ENCODE data around the gene SAMD4B.

Gene SAMD4B, protein sequence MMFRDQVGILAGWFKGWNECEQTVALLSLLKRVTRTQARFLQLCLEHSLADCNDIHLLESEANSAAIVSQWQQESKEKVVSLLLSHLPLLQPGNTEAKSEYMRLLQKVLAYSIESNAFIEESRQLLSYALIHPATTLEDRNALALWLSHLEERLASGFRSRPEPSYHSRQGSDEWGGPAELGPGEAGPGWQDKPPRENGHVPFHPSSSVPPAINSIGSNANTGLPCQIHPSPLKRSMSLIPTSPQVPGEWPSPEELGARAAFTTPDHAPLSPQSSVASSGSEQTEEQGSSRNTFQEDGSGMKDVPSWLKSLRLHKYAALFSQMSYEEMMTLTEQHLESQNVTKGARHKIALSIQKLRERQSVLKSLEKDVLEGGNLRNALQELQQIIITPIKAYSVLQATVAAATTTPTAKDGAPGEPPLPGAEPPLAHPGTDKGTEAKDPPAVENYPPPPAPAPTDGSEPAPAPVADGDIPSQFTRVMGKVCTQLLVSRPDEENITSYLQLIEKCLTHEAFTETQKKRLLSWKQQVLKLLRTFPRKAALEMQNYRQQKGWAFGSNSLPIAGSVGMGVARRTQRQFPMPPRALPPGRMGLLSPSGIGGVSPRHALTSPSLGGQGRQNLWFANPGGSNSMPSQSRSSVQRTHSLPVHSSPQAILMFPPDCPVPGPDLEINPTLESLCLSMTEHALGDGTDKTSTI

DNA sequence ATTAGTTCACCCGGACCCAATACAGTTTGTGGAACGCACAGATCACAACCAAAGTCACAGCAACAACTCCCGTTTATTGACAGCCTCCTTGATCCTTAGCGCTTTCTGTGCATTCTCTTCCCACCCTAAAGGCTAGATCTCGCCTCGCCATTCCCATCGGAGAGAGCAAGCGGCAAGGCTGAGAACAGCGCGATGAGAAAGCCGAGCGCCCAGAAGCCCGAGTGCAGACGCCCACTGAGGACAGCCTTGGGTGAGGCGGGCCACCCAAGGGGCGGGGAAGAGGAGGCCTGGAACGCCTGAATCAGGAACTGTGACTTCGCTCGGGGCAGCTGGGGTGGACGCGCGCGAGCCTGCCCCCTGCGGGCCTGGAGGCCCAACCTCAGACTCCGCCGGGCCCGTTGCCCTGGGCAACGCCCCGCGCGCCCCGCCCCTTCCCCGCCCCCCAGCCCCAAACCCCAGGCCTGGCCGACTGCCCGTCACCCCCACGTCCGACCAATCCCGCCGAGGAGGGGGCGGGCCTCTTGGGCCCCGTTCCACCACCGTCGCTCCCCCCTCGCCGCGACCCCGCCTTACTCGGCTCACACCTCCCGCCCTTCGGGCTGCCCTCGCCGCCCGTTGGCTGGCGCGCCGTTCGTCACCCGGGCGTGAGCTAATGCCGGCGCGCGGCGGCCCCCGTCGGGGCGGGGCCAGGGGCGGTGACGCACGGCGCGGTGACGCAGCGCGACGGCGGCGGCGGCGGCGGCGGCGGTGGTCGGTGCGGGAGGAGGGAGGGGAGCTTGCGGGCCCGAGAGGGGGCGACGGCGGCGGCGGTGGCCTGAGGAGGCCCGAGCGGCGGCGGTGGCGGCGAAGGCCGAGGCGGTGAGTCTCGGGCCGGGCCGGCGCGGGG, at the start of gene SAMD4B:
Gene SAMD4B (plus strand): TSS at position 703 of the 886 bp plus-strand sequence. CDS start 14,473 bp downstream, outside the sequence.
- DNase-seq (ENCODE audit: low read depth): peak; percentile 96
- H3K4me3 ChIP-seq (ENCODE audit: control insufficient read depth, low read depth, low read length): peak within 1 kb of the TSS; percentile 81
- TF ChIP-seq, protein P1, sequence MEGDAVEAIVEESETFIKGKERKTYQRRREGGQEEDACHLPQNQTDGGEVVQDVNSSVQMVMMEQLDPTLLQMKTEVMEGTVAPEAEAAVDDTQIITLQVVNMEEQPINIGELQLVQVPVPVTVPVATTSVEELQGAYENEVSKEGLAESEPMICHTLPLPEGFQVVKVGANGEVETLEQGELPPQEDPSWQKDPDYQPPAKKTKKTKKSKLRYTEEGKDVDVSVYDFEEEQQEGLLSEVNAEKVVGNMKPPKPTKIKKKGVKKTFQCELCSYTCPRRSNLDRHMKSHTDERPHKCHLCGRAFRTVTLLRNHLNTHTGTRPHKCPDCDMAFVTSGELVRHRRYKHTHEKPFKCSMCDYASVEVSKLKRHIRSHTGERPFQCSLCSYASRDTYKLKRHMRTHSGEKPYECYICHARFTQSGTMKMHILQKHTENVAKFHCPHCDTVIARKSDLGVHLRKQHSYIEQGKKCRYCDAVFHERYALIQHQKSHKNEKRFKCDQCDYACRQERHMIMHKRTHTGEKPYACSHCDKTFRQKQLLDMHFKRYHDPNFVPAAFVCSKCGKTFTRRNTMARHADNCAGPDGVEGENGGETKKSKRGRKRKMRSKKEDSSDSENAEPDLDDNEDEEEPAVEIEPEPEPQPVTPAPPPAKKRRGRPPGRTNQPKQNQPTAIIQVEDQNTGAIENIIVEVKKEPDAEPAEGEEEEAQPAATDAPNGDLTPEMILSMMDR (conservative IDR thresholded peaks at IDR 0.05; ENCODE audit: control insufficient read depth, insufficient read depth, low read depth, low read length): peak; percentile 45

DNA sequence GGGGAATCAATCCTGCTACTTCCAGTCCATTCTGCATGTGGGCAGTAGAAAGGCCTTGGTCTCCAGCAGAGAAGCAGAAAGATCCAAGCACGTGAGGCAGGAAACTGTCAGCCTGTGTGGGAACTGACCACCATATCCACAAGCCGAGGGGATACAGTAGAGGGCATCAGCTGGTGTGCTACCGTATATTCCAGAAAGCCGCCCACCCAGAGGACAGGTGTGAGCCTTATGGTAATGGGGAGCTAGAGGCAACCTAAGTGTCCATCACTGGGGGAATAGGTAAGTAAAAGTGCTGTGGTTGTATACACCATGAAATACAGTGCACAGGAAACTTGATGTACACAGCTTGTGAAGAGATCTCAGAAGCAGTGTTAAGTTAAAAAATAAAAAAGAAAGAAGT, 48.8 kb upstream of the SAMD4B start:
- H3K4me3 ChIP-seq (ENCODE audit: control insufficient read depth, low read depth, low read length): no peak overlapping the region
- TF ChIP-seq, protein P1 (conservative IDR thresholded peaks at IDR 0.05; ENCODE audit: control insufficient read depth, insufficient read depth, low read depth, low read length): no peak

DNA sequence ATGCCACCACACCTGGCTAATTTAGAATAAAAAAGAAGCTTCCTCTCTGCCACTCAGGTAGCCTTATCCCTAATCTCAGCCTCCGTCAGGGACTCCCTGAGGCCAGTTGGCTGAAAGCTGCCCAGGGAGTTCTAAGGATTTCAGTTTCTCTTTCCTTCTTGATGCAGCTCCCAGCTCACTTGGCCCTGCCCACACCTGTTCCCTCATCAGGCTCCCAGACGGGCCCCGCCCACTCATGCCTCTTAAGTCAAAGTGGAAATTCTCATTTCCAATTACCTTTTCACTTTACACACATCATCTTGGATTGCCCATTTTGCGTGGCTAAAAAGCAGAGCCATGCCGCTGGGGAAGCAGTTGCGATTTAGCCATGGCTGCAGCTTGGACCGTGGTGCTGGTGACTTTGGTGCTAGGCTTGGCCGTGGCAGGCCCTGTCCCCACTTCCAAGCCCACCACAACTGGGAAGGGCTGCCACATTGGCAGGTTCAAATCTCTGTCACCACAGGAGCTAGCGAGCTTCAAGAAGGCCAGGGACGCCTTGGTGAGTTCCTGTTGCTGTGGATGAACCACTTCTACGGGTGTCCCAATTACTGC, 46.1 kb upstream of the SAMD4B start, which contains the start of gene IFNL1:
Gene IFNL1 (plus strand): TSS at position 353 of the 591 bp plus-strand sequence. CDS start 15 bp downstream, at position 368.
- TF ChIP-seq, protein P1 (conservative IDR thresholded peaks at IDR 0.05; ENCODE audit: control insufficient read depth, insufficient read depth, low read depth, low read length): no peak
- no peak within 1 kb of the TSS for H3K4me3 ChIP-seq (ENCODE audit: control insufficient read depth, low read depth, low read length)
- no peak for DNase-seq (ENCODE audit: low read depth)

More for the DNA sequence above, 48.8 kb upstream of the SAMD4B start:
- no peak for DNase-seq (ENCODE audit: low read depth)

DNA sequence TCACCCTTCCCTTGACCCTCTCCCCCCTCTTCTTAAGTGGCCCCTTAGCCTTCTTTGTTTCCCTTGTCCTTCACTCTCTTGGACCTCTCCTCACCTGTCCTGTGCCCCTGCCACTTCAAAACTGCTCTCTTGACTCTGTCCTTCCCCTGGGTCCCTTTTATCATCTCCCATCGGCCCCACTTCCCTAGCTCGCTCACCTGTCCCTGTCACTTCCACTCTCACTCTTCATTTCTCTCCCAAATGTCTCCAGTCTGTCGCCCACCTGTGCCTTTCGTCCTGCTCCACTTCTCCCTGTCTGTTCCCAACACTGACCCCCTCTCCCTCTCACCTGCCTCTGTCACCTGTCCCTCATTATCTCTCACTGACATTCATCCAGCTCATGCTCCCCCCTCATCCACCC, 45.3 kb upstream of the SAMD4B start:
- no peak for DNase-seq (ENCODE audit: low read depth)
- H3K4me3 ChIP-seq (ENCODE audit: control insufficient read depth, low read depth, low read length): no peak overlapping the region
- TF ChIP-seq, protein P1 (conservative IDR thresholded peaks at IDR 0.05; ENCODE audit: control insufficient read depth, insufficient read depth, low read depth, low read length): no peak

DNA sequence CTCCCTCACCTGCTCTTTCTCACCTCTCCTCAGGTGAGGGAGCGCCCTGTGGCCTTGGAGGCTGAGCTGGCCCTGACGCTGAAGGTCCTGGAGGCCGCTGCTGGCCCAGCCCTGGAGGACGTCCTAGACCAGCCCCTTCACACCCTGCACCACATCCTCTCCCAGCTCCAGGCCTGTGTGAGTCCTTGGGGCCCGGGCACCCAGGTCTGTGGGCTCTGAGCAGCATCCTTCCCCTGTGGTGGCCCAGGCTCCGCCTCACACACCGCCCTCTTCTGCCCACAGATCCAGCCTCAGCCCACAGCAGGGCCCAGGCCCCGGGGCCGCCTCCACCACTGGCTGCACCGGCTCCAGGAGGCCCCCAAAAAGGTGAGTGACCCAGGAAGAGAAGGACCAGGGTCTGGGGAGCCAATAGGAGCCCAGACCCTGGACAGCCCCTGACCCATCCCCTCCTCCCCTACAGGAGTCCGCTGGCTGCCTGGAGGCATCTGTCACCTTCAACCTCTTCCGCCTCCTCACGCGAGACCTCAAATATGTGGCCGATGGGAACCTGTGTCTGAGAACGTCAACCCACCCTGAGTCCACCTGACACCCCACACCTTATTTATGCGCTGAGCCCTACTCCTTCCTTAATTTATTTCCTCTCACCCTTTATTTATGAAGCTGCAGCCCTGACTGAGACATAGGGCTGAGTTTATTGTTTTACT, 44.1 kb upstream of the SAMD4B start:
- H3K4me3 ChIP-seq (ENCODE audit: control insufficient read depth, low read depth, low read length): no peak overlapping the region
- TF ChIP-seq, protein P1 (conservative IDR thresholded peaks at IDR 0.05; ENCODE audit: control insufficient read depth, insufficient read depth, low read depth, low read length): no peak
- no peak for DNase-seq (ENCODE audit: low read depth)
